ENCODE measurements around the gene KCNIP1. TPM values are rescaled to one million over a fixed set of nuclear protein-coding genes. Genes with fewer than 3 reads are reported as not detected.

Gene KCNIP1
- total and polyA plus RNA-seq, 10 of the 15 experiments (the other 5 are each of a cell fraction or from before 2014, with no cell fraction given): not detected

DNA sequence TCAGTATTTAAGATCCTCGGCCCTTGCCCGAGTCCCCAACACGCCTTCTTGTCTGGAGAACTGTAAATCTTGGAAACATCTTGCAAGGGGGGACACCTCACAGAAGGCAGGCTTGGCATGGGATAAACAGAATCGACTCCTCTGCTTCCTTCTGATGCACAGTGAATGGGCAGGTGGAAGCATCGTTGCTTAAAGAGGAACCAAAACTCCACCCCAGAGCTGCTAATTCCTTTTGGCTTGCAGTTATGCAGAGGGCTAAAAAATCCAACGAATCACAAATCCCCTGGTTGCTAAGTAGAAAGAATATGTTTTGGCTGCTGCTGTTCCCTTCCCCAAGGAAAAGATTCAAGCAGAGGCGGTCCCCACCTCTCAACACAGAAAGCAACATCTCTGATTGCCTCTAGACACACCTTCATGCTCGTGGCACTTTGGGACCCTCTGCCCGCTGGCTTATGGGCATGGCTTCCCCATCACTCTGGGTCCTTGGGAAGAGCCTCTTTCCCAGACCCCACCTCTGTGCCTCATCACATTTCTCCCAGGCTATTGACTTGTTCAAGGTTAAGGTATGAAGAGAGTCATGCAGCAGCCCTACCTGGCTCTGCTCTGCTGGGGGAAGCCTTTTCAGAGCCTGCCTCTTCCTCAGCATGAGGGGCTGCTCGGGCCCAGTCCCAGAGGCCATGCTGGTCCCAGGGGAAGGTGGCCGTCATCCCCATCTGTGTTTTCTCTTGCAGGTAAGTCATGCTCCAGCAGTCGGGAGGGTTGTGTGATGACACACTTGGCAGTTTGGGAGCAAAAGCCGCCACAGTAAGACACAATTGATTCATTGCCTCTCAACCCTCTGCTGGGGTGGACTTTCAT, 137.1 kb downstream of the KCNIP1 start:
- WGBS (ENCODE audit: insufficient coverage, insufficient replicate concordance, low lambda C conversion rate, missing lambda C conversion rate): 30% methylated on average over 13 of the region's 13 CpGs
- Histone ChIP-seq H3K27ac (ENCODE audit: control insufficient read depth, insufficient read depth) (no peak overlapping the region), H2AFZ (ENCODE audit: control insufficient read depth, low read depth, low read length) (no peak overlapping the region), H3K9me3 (replicated peaks; ENCODE audit: control insufficient read depth, insufficient read depth, low read length) (no peaks in the 10 kb centered on the region), H3K36me3 (ENCODE audit: control insufficient read depth in 2 of 2, insufficient read depth in 2 of 2, low read length in 1 of 2) (no peaks in the 10 kb centered on the region), H4K20me1 (ENCODE audit: control insufficient read depth, insufficient read depth) (no peaks in the 10 kb centered on the region), H3K4me3 (no peak overlapping the region), H3K79me2 (ENCODE audit: control insufficient read depth, insufficient read depth, low read length) (no peaks in the 10 kb centered on the region), H3K4me1 (ENCODE audit: control insufficient read depth, insufficient read depth, low read length) (no peaks in the 10 kb centered on the region), H3K4me2 (ENCODE audit: control insufficient read depth, insufficient read depth) (no peak overlapping the region), H3K9ac (ENCODE audit: control insufficient read depth, insufficient read depth, low read length) (no peak overlapping the region), H3K27me3 (replicated peaks in 1 of 2; ENCODE audit: control insufficient read depth in 2 of 2, insufficient read depth in 2 of 2, low read length in 1 of 2) (peaks cover 3 to 5% of the 10 kb centered on the region in 2 experiments; a peak in 3 of 4 replicates)
- CTCF ChIA-PET: interaction anchor here (0.6 to 1.0 kb wide), 2 partner anchors 20 to 132 kb away, joined by 3 to 4 read pairs; no protein-coding TSS in a partner anchor
- SMC1A ChIA-PET (ENCODE audit: uncharacterized antibody, unreplicated experiment): no interaction called here
- intact Hi-C loops (cut with micrococcal nuclease; ENCODE audit: unreplicated experiment) (no loop called here), in situ Hi-C loops (cut with MboI) (no loop called here)
- FAIRE-seq: no peak
- BruUV-seq (replicated peaks): no TSS peak
- no peak for DNase-seq (ENCODE audit: low read depth, low spot score)
- RAD21 ChIA-PET (ENCODE audit: unreplicated experiment): no interaction called here
- peak; percentile 45; the same call in 2 of the 3 replicates for ATAC-seq
- TF ChIP-seq POLR2A (IDR thresholded peaks at IDR 0.05; ENCODE audit: low read depth, low read length) (no peak), EZH2 (IDR thresholded peaks at IDR 0.05; ENCODE audit: borderline replicate concordance, control insufficient read depth, low read depth, low read length) (no peak), JUND (IDR thresholded peaks at IDR 0.05; ENCODE audit: low read depth, low read length) (no peak), EED (IDR thresholded peaks at IDR 0.05; ENCODE audit: low read depth) (no peak)
- TF ChIP-seq, protein P1, sequence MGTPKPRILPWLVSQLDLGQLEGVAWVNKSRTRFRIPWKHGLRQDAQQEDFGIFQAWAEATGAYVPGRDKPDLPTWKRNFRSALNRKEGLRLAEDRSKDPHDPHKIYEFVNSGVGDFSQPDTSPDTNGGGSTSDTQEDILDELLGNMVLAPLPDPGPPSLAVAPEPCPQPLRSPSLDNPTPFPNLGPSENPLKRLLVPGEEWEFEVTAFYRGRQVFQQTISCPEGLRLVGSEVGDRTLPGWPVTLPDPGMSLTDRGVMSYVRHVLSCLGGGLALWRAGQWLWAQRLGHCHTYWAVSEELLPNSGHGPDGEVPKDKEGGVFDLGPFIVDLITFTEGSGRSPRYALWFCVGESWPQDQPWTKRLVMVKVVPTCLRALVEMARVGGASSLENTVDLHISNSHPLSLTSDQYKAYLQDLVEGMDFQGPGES (IDR thresholded peaks at IDR 0.05): no peak
- TF ChIP-seq, protein P2, sequence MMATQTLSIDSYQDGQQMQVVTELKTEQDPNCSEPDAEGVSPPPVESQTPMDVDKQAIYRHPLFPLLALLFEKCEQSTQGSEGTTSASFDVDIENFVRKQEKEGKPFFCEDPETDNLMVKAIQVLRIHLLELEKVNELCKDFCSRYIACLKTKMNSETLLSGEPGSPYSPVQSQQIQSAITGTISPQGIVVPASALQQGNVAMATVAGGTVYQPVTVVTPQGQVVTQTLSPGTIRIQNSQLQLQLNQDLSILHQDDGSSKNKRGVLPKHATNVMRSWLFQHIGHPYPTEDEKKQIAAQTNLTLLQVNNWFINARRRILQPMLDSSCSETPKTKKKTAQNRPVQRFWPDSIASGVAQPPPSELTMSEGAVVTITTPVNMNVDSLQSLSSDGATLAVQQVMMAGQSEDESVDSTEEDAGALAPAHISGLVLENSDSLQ (IDR thresholded peaks at IDR 0.05): no peak
- POLR2A ChIA-PET: no interaction called here

Measured in GM12878 (cell line).